HG03066 (cell line): ENCODE results near the gene ACER2.

ENCODE experiments used
- ATAC-seq: cut with Tn5 transposase; IDR thresholded peaks from one replicate; pipeline ENCODE4 v1.9.1; 2021; ENCODE audit warnings: low read depth; ENCODE audit not compliant: unreplicated experiment

Gene ACER2

DNA sequence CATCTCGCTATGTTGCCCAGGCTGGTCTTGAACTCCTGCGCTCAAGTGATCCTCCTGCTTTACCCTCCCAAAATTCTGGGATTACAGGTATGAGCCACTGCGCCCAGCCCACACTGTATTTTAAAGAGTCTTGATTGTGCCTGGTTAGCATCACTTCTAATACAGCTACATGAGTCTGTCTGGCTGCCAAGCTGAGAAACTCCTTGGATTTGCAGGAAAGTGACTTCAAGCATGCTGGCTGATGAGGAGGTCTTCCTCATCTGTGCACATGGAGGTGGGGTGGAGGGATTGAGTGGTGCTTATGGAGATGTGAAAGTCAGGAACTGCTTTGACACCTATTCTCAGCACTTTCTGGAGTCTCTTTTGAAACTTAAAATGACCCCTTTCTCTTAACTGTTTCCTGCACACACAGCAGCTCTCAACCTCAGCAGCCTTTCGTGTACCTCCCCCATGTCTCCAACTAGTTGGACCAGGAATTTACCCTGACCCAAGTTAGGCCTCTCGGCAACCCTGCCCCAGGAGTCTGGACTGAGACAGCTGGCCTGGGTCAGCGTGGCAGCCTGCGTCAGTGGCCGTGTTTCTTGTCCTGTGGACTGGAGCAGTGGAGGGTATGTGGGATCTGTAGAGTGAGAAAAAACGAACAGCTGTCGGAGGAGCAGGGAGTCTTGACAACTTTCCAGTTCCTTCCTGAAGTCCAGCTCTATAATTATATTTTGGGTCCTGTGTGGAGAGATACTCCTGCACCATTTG lies 72.5 kb downstream of the ACER2 start:
- ATAC-seq = no peak

DNA sequence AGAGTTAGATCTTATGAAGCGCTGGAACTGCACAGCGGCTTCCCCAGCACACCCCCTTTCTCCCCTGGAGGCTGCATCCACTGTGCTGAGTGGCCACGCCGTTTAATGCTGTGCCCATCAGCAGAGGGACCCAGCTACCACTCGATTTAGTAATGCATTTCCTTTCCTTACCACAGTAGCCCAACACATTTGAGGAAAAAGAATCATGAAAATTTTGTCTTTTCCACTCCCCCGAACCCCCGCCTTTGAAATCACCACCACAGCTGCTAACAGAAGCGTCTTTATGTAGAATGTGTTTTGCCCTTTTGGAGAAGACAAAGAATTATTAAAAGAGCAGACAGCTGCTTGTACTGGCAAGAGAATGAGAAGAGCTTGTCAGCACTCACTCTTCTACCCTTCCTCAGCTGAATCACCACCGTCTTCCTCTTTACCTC lies 73.2 kb downstream of the ACER2 start:
- ATAC-seq = no peak

DNA sequence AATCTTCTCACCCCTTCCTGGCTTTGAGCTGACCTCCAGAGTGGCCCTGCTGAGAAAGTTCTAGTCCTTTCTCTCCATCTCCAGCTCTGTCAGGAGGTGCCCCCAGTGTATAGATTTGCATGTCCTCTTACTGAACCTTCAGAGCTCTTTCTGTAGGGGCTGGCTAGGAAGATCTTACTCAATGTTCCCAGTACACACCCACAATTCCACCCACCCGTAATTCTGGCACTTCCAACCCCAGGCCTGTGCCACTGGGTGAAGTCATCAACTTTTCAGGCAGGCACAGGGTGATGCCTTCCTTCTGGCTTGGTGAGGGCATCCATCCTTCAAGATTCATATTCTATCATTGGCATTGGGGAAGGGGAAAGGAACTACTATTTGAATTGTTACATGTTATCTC lies 75.9 kb downstream of the ACER2 start:
- no peak for ATAC-seq

DNA sequence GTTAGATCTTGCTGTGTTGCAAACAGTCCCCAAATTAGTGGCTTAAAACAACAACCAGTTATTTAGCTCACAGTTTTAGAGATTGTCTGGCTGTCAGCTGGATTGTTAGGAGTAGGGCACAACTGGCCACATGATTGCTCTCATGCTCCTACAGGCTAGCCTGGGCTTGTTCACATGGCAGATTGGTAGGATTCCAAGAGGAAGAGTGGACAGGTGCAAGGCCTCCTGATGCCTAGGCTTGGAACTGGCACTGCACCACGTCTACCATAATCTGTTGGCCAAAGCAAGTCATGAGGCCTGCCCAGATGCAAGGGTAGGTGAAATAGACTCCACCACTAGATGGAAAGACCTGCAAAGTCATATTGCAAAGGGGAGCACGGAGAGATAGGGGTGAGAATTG lies 76.4 kb downstream of the ACER2 start:
- no peak for ATAC-seq

DNA sequence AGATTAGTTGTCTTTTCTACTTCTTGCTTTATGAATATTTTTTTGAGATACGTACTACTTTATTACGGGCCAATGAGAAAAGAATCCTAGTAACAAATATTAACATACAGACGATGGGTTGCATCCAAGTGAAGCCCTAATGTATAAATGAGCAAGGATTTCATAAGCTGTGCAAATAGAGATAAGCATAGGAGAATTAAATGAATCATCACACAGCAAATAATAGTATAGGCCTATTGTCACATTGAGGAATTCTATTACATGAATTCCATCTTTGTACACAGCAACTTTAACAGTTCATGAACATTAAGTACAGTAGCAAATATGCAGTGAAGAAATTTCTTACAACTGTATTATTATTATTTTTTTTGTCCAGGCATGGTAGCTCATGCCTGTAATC lies 78.0 kb downstream of the ACER2 start:
- ATAC-seq = no peak

DNA sequence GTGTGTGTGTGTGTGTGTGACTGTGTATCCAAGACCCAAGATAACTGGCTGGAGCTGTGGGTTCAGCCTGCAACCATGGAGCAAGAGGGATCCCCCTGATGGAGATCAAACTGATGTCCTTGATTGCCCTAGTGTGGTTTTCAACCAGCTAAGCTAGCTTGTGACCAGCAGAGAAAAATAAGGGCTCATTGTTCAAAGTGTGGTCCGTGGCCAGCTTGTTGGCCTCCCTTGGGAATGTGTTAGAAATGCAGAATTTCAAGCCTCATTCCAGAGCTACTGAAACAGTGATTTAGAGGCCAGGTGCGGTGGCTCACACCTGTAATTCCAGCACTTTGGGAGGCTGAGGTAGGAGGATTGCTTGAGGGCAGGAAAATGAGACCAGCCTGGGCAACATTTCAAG lies 79.9 kb downstream of the ACER2 start:
- no peak for ATAC-seq

DNA sequence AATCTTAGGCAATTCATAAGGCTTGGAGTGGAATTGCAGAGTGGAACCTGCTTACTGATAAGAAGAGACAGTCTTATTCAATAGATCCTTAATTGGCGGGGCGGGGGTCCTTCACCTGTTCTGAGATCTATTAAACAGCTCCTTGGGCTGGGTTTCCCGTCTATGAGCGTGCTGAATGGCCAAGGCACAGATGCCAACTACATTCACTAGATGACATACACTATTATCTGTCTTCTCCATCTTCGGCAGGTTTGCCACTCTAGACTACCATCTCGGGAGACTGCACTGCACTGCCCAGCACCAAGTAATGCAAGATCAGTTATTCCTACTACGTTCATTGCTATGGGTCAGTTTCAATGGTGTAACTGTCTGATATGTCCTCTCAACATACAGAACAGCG lies 81.5 kb downstream of the ACER2 start:
- ATAC-seq = no peak

DNA sequence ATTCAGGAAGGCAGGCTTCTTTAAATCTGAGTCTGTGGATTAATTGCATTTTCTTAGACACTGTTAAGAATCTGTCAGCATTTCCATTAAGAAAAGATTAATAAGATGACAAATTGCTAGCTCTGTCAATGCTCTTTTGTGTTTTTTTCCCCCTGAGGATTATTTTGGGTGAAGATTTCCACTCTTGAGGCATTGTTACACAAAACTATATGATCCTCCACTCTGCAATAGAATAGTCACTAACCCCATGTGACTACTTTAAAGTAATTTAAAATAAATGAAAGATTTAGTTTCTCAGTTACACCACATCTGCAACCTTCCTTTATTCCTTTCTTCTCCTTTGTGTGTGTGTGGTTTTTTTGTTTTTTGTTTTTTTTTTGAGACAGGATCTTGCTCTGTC lies 82.0 kb downstream of the ACER2 start:
- ATAC-seq = no peak

DNA sequence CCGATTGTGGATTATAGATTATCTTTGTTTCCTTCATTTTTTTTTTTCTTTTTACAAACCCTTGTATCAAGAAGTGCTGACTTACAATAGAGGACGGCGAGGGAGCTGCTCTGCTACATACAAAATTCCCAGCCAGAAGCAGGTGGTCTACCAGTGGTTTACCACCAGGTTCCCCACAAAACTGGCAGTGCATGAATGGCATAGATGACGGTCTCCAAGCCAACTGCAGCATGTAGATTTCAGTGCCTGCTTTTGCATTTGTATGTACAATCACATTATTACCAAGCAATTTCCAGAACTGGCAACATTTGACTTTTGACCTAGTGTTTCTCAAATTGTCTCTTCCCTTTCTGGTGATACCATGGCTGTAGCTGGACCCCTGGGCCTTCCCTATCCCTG lies 84.0 kb downstream of the ACER2 start:
- ATAC-seq = no peak

DNA sequence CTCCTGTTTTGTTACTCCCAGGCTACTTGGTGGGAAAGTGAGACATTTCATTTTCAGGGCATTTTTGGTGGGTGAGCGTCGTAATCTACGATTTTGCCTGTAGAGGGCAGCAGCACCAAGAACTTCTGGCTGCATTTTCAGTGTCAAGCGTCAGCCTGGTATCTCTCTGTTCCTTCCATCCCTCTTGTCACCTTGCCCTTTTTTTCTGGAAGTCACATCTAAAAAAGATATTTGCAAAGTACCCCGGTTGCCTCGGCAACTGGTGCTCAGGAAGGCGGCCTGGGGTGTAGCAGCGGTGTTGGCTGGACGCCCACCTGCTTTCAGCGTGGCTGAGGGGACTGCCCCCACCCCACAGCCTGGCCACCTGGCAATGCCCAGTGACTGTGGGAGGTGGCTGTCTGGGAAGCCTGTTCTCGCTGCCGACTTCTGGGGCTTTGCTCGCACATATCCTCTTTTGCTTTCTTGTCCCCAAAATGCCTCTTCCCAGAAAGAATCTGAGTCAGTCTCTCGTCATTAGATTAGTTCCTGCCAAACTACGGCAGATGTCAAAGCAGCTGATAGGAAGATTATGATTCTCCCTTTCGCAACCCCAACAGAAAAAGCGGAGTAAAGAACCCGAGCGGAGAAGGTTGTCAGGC lies 84.5 kb downstream of the ACER2 start:
- peak; percentile 60 for ATAC-seq

DNA sequence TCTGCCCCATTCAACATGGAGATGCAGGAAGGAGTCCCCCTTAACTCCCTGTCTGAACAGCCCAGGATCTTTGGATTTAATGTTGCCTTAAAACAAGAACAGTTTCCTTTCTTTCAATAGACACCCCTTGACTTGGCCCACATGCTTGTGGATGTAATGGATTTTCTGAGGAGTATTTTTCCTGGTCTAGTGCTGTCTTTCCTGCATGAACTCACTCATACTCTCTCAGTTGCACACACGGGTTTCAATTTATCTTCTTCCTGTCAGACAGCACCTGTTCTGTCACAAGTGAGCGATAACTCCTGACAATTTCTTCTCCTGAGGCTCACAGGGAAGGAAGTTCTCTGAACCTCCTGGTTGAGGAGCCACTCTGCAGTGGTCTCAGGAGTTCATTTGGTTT lies 85.1 kb downstream of the ACER2 start:
- ATAC-seq = no peak

DNA sequence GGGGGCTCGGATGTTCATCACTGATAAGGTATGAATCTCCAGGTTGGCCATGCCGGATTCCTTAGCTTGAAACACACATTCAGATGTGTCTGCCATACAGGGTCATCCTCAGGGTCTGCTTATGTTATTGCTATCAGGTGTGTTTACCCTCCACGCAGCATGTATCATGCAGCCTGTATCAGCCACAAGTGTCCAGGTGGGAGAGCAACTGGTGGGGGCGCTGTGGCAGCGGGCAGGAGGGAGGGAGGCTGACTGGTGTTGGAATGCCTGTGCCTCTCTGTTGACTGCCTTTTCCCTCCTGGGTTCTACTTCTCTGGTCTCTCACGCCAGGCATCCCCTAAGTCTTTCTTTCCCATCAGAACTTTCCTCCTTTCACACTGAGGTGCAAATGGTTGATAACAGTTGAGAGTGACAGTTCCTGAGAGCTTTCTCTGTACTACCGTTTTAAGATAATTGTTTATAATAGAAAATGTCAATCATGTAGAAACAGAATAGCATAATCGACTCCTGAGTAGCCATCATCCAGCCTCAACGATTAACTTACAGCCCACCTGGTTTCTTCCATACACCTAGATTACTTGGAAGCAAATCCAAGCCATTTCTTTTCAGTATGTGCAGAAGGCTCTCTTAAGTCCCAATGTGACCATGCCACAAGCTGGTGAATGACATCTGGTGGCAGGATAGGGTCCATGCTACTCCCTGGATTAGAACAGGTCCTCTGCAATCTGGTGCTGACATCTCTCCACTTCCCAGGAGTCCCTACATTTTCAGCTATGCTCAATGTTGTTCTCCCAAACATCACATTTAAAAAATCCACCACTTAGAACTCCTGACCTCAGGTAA lies 86.6 kb downstream of the ACER2 start:
- ATAC-seq = no peak

DNA sequence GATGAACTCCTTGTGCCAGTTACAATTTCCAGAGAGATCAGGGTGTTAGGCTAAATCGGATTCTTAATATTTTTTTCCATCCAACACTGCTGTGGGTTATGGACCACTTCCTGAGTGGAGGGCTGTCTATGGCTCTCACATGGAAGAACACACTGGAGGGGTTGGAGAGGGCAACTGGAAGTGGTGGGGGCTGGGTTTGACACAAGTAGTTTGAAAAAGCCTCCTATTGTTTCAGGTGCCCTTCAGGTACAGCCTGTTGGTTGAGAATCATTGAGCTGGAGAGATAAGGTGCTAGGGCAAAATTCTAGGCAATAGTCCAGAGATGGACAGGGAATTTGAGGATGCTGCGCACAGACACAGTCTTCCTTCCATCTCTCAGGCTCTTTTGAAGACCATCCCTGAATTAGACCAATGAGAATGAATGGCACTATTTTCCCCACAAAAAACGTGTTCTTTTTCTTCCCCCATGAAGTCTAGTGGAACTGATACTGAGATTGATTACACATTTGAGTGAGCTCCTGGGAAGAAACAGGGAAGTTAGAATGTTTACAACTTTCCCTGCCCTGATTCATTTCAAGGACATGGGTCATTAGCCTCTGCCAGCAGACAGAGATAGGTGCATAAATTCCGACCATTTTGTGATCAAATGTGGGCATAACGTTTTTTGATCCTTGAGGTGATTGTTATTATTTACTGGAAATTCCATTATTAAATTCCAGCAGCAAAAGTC lies 87.7 kb downstream of the ACER2 start:
- no peak for ATAC-seq

DNA sequence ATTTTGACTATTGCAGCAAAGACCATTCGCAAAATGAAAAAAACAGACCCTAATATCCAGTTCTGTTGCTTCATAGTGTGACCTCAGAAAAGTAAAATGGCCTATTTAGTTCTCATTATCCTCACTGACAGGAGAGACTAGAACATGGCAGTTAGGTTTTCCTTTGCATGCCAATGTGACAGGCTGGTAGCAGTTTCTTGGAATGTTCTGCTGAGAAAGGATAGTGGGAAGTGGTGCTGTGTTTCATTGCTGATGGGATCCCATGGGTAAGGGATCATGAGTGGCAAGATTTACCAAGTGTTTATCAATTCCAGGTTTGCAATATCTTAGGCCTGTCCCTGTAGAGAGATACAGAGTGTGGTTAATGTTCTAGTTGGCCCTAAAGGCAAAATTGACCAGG lies 88.5 kb downstream of the ACER2 start:
- no peak for ATAC-seq

DNA sequence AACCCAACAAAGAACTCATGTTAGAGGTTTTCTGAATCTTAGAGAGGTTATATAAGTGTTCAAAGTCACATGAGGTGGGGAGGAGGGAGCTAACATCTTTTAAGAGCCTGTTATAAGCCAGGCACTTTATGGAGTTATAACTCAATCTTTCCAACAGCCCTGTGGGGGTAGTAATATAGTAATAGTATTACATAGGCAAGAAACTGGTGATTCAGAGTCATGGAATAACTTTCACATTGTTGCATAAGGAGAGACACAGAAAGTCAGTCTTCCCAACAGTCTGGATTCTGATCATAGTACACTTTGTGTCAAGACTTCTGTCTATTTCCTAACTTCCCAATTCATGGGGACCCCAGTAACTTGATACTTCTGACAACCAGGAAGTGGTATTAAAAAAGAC lies 89.2 kb downstream of the ACER2 start:
- ATAC-seq = no peak
